Panc1 (cell line): Measurements from ENCODE around the gene UGT1A4.

Source experiments
- CTCF ChIP-seq: fragments of 450-650 bp; IDR thresholded peaks from 2 replicates; pipeline ENCODE4 v1.5.1; 2017; ENCODE audit warnings: mild to moderate bottlenecking
- POLR2AphosphoS5 ChIP-seq: IDR thresholded peaks from 2 replicates; pipeline ENCODE4 v1.6.1; 2012; ENCODE audit warnings: mild to moderate bottlenecking, low read depth, low read length, moderate library complexity
- REST ChIP-seq, 2 experiments: IDR thresholded peaks; 2 replicates each; pipeline ENCODE4 v1.6.1; 2011 to 2012; ENCODE audit warnings: low read depth in 2 of 2, control low read depth in 1 of 2, low read length in 1 of 2, mild to moderate bottlenecking in 1 of 2, moderate library complexity in 1 of 2; ENCODE audit not compliant: insufficient read depth in 1 of 2
- TCF7L2 ChIP-seq: IDR thresholded peaks from 2 replicates; pipeline ENCODE4 v1.6.1; 2011; ENCODE audit warnings: mild to moderate bottlenecking, low read depth, low read length, inconsistent platforms

- TF ChIP-seq POLR2AphosphoS5, result no peak
- TF ChIP-seq CTCF, result no peak
- TF ChIP-seq REST (IDR thresholded peaks at IDR 0.05; ENCODE audit: insufficient read depth in 1 of 2, low read depth in 2 of 2, low read length in 1 of 2), result no peak
- no peak for TF ChIP-seq TCF7L2
Observed at GRCh38 chr2:233702238-233702637, 16.3 kb upstream of the UGT1A4 start.
